ENCODE data around the gene SLAMF6. TPM values are rescaled to one million over a fixed set of nuclear protein-coding genes. Genes with fewer than 3 reads are reported as not detected.

Gene SLAMF6
- total RNA-seq, 1 experiment from 2014 or later = not detected

DNA sequence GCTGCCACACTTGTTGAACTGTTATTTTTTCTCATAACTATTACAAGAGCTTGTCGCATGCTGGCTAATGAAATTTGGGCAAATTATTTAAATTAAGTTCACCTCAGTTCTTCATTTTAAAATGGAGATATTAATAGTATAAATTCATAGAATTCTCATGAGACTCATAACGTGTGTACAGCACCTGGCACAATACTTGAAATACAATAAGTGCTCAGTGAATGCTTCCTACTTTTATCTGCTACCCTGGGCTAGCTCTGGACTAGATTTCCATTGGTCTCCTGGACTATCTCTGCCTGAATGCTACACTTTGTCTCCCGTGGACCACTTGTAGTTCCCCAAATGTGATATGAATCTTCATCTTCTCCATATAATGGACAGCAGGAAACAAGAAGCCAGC, 919 bp downstream of the SLAMF6 start:
- H3K27me3 Mint-ChIP-seq (ENCODE audit: insufficient read depth, unreplicated experiment) = no peaks in the 10 kb centered on the region
- H3K4me1 Mint-ChIP-seq (ENCODE audit: insufficient read depth, unreplicated experiment) = peaks cover 24% of the 10 kb centered on the region
- H3K9me3 Mint-ChIP-seq (ENCODE audit: unreplicated experiment) = peaks cover 6% of the 10 kb centered on the region
- ChIA-PET POLR2A (no interaction called here), CTCF (interaction anchor here (0.5 kb wide), 1 partner anchor 20 kb away, joined by 3 read pairs; no protein-coding TSS in a partner anchor)
- intact Hi-C loops (cut with micrococcal nuclease) = no loop called here
- TF ChIP-seq, protein P1, sequence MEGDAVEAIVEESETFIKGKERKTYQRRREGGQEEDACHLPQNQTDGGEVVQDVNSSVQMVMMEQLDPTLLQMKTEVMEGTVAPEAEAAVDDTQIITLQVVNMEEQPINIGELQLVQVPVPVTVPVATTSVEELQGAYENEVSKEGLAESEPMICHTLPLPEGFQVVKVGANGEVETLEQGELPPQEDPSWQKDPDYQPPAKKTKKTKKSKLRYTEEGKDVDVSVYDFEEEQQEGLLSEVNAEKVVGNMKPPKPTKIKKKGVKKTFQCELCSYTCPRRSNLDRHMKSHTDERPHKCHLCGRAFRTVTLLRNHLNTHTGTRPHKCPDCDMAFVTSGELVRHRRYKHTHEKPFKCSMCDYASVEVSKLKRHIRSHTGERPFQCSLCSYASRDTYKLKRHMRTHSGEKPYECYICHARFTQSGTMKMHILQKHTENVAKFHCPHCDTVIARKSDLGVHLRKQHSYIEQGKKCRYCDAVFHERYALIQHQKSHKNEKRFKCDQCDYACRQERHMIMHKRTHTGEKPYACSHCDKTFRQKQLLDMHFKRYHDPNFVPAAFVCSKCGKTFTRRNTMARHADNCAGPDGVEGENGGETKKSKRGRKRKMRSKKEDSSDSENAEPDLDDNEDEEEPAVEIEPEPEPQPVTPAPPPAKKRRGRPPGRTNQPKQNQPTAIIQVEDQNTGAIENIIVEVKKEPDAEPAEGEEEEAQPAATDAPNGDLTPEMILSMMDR (IDR thresholded peaks at IDR 0.05; ENCODE audit: unreplicated experiment) = no peak
- no peaks in the 10 kb centered on the region for H3K36me3 Mint-ChIP-seq (ENCODE audit: insufficient read depth, unreplicated experiment)
- BruUV-seq (replicated peaks) = no TSS peak
- H3K27ac Mint-ChIP-seq (ENCODE audit: low read depth, unreplicated experiment) = no peak overlapping the region
- no peak overlapping the region for H3K4me3 Mint-ChIP-seq (ENCODE audit: unreplicated experiment)
- DNase-seq (ENCODE audit: unreplicated experiment) = no peak

DNA sequence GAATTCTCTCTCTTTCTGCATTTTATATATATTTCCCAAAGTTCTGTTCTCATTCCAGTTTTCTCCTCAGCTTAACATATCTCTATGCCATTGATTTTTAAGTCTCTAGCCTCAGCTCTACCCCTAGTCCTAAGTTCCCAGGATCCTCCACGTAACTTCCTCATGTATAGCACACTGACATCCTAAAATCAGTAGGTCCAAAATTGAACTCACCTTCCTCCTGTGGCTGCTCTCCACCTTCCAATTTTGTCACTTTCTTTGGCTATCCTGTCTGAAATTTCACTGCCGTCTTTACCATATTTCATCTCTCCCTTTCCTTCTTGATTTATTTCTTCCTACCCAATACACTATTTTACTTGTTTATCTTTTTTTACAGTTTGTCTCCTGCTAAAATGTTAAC, 1.5 kb downstream of the SLAMF6 start:
- intact Hi-C loops (cut with micrococcal nuclease) = no loop called here
- H3K4me3 Mint-ChIP-seq (ENCODE audit: unreplicated experiment) = no peak overlapping the region
- no peak for DNase-seq (ENCODE audit: unreplicated experiment)
- ChIA-PET POLR2A (no interaction called here), CTCF (interaction anchor here (0.5 kb wide), 1 partner anchor 19 kb away, joined by 3 read pairs; no protein-coding TSS in a partner anchor)
- H3K27ac Mint-ChIP-seq (ENCODE audit: low read depth, unreplicated experiment) = no peak overlapping the region
- no TSS peak for BruUV-seq (replicated peaks)
- H3K4me1 Mint-ChIP-seq (ENCODE audit: insufficient read depth, unreplicated experiment) = peaks cover 18% of the 10 kb centered on the region
- peaks cover under 1% of the 10 kb centered on the region for H3K9me3 Mint-ChIP-seq (ENCODE audit: unreplicated experiment)
- no peaks in the 10 kb centered on the region for H3K36me3 Mint-ChIP-seq (ENCODE audit: insufficient read depth, unreplicated experiment)
- H3K27me3 Mint-ChIP-seq (ENCODE audit: insufficient read depth, unreplicated experiment) = peaks cover under 1% of the 10 kb centered on the region
- TF ChIP-seq, protein P1 (IDR thresholded peaks at IDR 0.05; ENCODE audit: unreplicated experiment) = no peak

DNA sequence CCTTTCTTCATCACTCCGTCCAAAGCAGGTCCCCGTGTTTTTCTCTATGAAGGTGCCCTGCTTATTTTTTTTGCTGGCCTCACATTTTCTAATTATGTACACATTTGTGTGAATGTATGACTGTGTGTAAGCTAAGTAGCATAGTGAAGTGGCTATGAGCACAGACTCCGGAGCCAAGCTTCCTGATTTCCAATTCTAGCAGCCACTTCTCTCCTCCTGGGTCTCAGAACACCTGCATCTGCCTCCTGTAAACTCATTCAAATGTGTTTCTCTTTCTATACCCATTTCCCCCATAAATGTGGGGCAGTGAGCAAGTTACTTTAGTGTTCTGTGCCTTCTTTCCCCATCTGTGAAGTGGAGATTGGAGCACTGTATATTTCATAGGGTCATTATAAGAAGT, 2.1 kb downstream of the SLAMF6 start:
- H3K4me3 Mint-ChIP-seq (ENCODE audit: unreplicated experiment) = peak overlapping the region; percentile 1
- DNase-seq (ENCODE audit: unreplicated experiment) = no peak
- H3K36me3 Mint-ChIP-seq (ENCODE audit: insufficient read depth, unreplicated experiment) = no peaks in the 10 kb centered on the region
- no TSS peak for BruUV-seq (replicated peaks)
- intact Hi-C loops (cut with micrococcal nuclease) = no loop called here
- H3K27ac Mint-ChIP-seq (ENCODE audit: low read depth, unreplicated experiment) = peak overlapping the region; percentile 5
- TF ChIP-seq, protein P1 (IDR thresholded peaks at IDR 0.05; ENCODE audit: unreplicated experiment) = no peak
- POLR2A ChIA-PET = no interaction called here
- peaks cover 6% of the 10 kb centered on the region for H3K27me3 Mint-ChIP-seq (ENCODE audit: insufficient read depth, unreplicated experiment)
- H3K9me3 Mint-ChIP-seq (ENCODE audit: unreplicated experiment) = no peaks in the 10 kb centered on the region
- CTCF ChIA-PET = no interaction called here
- H3K4me1 Mint-ChIP-seq (ENCODE audit: insufficient read depth, unreplicated experiment) = peaks cover 18% of the 10 kb centered on the region

DNA sequence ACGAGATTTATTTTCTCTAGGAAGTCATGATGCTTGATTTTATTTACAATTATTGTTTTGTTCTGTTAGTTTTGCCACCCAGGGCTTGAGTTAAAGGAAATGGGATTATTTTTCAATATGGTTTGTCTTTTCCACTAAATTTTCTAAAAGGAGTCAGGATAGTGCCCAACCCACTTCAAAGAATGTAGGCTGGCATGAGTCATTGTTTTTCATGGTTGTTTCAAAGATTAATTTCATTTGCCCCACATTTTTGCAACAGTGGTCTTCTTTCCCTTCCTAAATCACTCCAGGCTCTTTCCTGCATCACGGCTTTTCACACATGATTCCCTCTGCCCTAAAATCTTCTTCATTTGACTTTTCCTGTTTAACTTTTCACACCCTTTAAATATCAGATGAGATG, 2.5 kb downstream of the SLAMF6 start:
- no TSS peak for BruUV-seq (replicated peaks)
- H3K4me1 Mint-ChIP-seq (ENCODE audit: insufficient read depth, unreplicated experiment) = peaks cover 18% of the 10 kb centered on the region
- H3K36me3 Mint-ChIP-seq (ENCODE audit: insufficient read depth, unreplicated experiment) = no peaks in the 10 kb centered on the region
- no peaks in the 10 kb centered on the region for H3K9me3 Mint-ChIP-seq (ENCODE audit: unreplicated experiment)
- H3K27ac Mint-ChIP-seq (ENCODE audit: low read depth, unreplicated experiment) = peak overlapping the region; percentile 5
- TF ChIP-seq, protein P1 (IDR thresholded peaks at IDR 0.05; ENCODE audit: unreplicated experiment) = no peak
- peak; percentile 32 for DNase-seq (ENCODE audit: unreplicated experiment)
- ChIA-PET POLR2A (no interaction called here), CTCF (interaction anchor here (0.5 kb wide), 1 partner anchor 46 kb away, joined by 3 read pairs; no protein-coding TSS in a partner anchor)
- intact Hi-C loops (cut with micrococcal nuclease) = no loop called here
- H3K27me3 Mint-ChIP-seq (ENCODE audit: insufficient read depth, unreplicated experiment) = peaks cover 10% of the 10 kb centered on the region
- H3K4me3 Mint-ChIP-seq (ENCODE audit: unreplicated experiment) = peak overlapping the region; percentile 1
